ENCODE data around the gene NDUFB10.

DNA sequence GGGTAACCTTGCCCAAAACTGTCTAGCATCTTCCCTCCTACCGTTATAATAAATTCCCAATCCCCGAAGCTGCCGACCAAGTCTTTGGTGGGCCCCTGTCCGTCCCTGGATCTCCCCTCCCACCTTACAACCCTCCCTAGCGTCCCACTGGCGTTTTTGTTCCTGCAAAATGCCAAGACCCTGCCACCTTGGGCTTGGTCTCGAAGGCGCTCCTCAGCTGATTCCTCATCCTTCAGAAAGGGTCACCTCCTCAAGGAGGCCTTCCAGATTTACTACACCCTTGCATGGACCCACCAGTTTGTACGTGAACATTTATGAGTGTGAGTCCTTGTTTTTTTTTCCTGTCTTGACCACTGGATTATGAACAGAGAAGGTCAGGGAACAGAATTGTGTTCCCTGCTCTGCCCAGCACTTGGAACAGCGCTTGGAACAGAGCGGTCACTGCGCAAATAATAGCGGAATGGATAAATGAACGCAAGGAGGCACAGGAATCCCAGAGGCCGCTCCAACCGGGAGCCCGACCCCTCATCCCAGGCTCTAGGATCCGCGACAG, 23.7 kb downstream of the NDUFB10 start:
- no peak for TF ChIP-seq TAF1 (IDR thresholded peaks at IDR 0.05; ENCODE audit: borderline replicate concordance, low read depth, low read length)
- TF ChIP-seq POLR2AphosphoS5 (IDR thresholded peaks at IDR 0.05; ENCODE audit: low read depth, low read length): no peak
- TF ChIP-seq POLR2A (IDR thresholded peaks at IDR 0.05; ENCODE audit: low read depth, low read length): no peak
